Peyer's patch (tissue), 4 donors: ENCODE measurements around the gene LRRC10.

Source experiments
- CTCF ChIP-seq, 6 experiments: fragments of 450-650 bp in 4 of 6; fragments of 200-600 bp in 2 of 6; sonication (generic) in 1 of 6; IDR thresholded peaks; one replicate each; pipeline ENCODE4 v1.5.1; 2017 to 2019; ENCODE audit warnings: antibody characterized with exemption in 6 of 6, mild to moderate bottlenecking in 3 of 6, moderate library complexity in 1 of 6
- POLR2A ChIP-seq, 2 donors: fragments of 450-650 bp; IDR thresholded peaks; one replicate each; pipeline ENCODE4 v1.5.1; 2017; ENCODE audit warnings: antibody characterized with exemption in 2 of 2, mild to moderate bottlenecking in 2 of 2, moderate library complexity in 2 of 2

DNA sequence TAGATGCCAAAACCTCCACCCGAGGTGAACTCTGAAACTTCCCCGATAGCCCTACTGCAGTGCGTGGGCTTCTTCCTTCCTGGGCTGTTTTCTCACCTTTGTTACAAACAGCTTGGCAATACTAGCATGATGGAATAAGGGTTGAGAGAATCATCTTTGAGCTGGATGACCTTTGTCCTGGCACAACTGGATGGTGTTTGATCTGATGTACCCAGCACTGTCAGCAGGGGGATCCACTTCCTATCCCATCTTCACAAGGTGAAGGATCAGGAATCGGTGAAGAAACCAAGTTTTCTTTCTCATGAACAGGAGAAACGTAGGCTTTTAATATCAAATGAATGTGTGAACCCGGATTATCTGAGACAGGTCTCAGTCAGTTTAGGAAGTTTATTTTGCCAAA is 19.5 kb upstream of the LRRC10 start:
- TF ChIP-seq CTCF (IDR thresholded peaks at IDR 0.05) (no peak), POLR2A (IDR thresholded peaks at IDR 0.05) (no peak)
